GM12872 (cell line): Measurements from ENCODE around the gene PHAX.

Source experiments
- TF ChIP-seq, protein P1 (sequence below): IDR thresholded peaks from 3 replicates; pipeline ENCODE4 v1.5.1; 2011; ENCODE audit warnings: low read depth, mild to moderate bottlenecking, low read length, moderate library complexity; ENCODE audit not compliant: insufficient read depth

The PHAX gene

DNA sequence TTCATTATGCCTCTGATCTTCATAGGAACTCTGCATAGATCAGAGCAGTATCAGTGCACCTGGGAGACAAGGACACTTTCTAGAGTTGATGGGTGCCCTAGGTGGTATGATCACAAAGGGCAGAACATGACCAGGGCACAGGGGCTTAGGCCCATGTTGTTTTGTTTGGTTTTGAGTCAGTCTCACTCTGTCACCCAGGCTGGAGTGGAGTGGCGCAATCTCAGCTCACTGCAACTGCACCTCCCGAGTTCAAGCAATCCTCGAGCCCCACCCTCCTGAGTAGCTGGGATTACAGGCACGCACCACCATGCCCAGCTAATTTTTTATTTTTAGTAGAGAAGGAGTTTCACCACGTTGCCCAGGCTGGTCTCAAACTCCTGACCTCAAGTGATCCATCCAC, 23.3 kb upstream of the PHAX start:
- TF ChIP-seq, protein P1, sequence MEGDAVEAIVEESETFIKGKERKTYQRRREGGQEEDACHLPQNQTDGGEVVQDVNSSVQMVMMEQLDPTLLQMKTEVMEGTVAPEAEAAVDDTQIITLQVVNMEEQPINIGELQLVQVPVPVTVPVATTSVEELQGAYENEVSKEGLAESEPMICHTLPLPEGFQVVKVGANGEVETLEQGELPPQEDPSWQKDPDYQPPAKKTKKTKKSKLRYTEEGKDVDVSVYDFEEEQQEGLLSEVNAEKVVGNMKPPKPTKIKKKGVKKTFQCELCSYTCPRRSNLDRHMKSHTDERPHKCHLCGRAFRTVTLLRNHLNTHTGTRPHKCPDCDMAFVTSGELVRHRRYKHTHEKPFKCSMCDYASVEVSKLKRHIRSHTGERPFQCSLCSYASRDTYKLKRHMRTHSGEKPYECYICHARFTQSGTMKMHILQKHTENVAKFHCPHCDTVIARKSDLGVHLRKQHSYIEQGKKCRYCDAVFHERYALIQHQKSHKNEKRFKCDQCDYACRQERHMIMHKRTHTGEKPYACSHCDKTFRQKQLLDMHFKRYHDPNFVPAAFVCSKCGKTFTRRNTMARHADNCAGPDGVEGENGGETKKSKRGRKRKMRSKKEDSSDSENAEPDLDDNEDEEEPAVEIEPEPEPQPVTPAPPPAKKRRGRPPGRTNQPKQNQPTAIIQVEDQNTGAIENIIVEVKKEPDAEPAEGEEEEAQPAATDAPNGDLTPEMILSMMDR, result no peak

DNA sequence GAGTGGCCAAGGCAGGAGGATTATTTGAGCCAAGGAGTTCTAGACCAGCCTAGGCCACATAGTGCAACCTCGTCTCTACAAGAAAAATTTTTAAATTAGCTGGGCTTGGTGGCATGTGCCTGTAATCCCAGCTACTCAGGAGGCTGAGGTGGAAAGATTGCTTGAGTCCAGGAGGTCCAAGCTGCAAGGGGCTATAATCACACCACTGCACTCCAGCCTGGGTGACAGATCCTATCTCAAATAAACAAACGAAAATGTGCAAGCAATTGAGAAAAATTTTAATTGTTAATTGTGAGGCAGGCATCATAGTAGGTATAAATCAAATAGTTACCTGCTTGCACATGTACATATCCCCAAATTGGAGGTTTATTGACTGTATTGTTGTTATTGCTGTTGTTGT, 21.0 kb upstream of the PHAX start:
- TF ChIP-seq, protein P1, result no peak

DNA sequence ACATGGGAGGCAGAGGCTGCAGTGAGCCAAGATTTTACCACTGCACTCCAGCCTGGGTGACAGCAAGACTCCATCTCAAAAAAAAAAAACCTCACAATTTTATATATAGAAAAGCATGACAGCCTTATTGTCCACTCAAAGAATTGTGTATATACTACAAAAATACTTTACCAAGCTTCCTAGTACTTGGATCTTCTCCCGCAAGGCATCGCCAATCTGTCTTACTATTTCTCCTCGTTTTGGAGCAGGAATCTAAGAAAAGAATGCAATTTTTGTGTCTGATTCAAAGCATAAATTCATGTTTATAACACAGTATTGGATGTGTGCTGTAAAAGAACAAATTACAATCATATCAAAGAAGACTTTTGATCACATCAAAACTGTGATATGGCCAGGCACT, 17.0 kb upstream of the PHAX start:
- TF ChIP-seq, protein P1, result no peak

DNA sequence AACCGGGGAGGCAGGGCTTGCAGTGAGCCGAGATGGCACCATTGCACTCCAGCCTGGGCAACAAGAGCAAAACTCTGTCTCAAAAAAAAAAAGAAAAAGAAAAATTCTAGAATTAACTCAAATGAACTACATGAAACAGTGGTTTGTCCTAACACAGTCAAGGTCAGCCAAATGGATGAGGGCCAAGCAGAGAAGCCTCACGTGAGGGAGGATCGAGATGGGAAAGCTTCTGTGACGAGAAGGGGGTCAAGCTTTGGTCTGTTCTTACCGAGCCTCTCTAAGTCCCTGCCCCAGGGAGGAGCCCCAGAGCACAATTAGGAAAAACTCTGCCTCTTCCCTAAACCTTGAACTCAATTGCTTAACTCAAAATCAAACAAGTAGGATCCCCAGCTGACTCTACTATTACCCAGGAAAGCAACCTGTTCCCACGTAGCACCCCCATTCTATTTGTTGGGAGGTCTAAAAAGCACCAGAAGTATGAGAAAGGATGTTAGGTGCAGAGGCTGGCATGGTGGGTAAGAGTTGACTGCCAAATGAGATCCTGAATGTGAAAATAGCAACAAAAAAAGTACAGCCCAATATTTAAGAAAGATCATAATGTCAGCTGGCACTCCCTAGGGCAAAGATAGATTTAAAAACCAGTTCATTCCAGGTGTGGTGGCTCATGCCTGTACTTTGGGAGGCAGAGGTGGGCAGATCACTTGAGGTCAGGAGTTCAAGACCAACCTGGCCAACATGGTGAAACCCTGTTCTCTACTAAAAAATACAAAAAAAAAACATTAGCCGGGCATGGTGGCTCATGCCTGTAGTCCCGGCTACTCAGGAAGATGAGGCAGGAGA, 13.0 kb upstream of the PHAX start:
- TF ChIP-seq, protein P1, result no peak

DNA sequence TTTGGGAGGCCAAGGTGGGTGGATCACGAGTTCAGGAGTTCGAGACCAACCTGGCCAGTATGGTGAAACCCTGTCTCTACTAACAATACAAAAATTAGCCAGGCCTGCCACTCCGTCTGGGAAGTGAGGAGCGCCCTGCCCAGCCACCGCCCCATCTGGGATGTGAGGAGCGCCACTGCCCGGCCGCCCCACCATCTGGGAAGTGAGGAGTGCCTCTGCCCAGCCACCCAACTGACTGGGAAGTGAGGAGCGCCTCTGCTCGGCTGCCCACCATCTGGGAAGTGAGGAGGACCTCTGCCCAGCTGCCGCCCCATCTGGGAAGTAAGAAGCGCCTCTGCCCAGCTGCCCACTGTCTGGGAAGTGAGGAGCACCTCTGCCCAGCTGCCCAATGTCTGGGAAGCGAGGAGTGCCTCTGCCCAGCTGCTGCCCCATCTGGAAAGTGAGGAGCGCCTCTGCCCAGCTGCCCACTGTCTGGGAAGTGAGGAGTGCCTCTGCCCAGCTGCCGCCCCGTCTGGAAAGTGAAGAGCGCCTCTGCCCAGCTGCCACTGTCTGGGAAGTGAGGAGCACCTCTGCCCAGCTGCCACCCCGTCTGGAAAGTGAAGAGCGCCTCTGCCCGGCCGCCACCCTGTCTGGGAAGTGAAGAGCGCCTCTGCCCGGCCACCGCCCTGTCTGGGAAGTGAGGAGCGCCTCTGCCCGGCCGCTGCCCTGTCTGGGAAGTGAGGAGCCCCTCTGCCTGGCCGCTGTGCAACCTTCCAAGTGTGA, 11.0 kb upstream of the PHAX start:
- TF ChIP-seq, protein P1, result no peak

DNA sequence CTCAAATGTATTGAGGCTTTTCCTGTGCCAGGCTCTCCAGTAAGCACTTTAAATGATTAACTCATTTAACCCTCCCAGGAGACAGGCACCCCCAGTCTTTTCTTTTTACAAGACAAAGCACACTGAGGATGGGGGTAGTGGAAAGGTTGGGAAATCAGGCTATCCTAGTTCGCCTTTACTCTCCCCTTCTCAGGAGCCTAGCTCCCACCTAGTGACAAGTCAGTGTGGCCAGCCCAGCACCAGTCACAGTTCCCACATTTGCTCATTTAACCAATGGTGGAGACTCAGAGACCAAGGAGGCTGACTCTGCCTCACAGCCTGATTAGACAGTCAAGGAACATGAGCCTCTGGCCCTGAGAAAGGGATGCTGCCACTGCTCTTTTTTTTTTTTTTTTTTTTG, 9.2 kb upstream of the PHAX start:
- TF ChIP-seq, protein P1, result no peak

DNA sequence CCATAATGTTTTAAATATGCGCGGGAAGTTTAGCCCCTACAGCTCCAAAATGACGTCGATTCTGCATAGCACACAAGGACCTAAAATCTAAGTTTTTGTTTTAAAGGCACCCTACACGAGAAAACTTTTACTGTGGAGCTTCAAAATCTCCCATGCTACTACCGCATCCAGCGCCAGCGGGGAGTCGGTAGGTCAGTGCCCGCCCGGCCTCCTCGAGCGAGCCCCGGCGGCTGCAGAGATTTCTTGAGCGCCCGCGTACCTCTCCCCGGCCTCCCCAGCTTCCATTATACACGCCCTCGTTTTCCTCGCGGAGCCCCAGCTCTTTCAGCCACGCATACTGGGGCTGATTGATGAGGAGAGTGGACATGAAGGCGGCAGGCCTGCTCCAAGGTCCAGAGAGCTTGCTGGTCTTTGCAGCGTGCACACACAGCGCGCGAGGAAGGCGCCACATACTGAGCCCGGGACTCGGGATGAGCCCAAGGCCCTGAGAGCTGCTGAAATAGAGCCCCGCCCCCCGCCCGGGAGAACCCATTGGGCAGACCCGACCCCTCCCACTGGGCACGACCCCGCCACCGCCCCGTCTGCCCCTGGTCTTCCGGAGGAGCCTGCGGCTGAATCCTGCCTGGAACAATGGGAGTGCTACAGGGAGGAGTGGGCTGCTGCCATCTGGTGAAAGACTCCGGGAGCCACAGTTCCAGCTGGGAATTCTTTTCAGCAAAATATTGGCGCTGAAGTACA, 5.8 kb upstream of the PHAX start, which contains the start of gene ALDH7A1:
TSS of gene ALDH7A1 (minus strand) at position 472 of the 738 bp plus-strand sequence. CDS start at position 451, 21 bp downstream.
- TF ChIP-seq, protein P1, result no peak
